ENCODE data around the gene RIMS1. TPM values are rescaled to one million over a fixed set of nuclear protein-coding genes. Genes with fewer than 3 reads are reported as not detected.
A peak's percentile ranks its signal among the peaks of the same experiment; 100 is the strongest.

Gene RIMS1
- 12.3 TPM for total RNA-seq (ENCODE audit: unreplicated experiment)
- long read RNA-seq: 0 reads

GRCh38 chr6:71886184-71887005, at the start of gene RIMS1:
Gene RIMS1, plus strand, starts transcription at chr6:71886550. Its CDS starts 474 bp downstream, at chr6:71887024.
- peak within 1 kb of the TSS; percentile 92 for H3K27ac Mint-ChIP-seq (ENCODE audit: unreplicated experiment)

GRCh38 chr6:71851214-71851613, 35.1 kb upstream of the RIMS1 start:
- Mint-ChIP-seq H3K27me3 (ENCODE audit: unreplicated experiment) (no peaks in the 10 kb centered on the region), H3K4me3 (ENCODE audit: unreplicated experiment) (no peak overlapping the region), H3K36me3 (ENCODE audit: unreplicated experiment) (no peaks in the 10 kb centered on the region), H3K9me3 (ENCODE audit: unreplicated experiment) (no peaks in the 10 kb centered on the region), H3K4me1 (ENCODE audit: low read depth, unreplicated experiment) (no peaks in the 10 kb centered on the region), H3K27ac (ENCODE audit: unreplicated experiment) (no peak overlapping the region)
- no peak for DNase-seq
- TF ChIP-seq CTCF (IDR thresholded peaks at IDR 0.05; ENCODE audit: partially characterized antibody, unreplicated experiment): no peak

More at GRCh38 chr6:71886184-71887005, at the start of gene RIMS1:
- Mint-ChIP-seq H3K36me3 (ENCODE audit: unreplicated experiment) (no peaks in the 10 kb centered on the region), H3K9me3 (ENCODE audit: unreplicated experiment) (peaks cover 5% of the 10 kb centered on the region), H3K4me1 (ENCODE audit: low read depth, unreplicated experiment) (peaks cover 11% of the 10 kb centered on the region), H3K27me3 (ENCODE audit: unreplicated experiment) (peaks cover 6% of the 10 kb centered on the region), H3K4me3 (ENCODE audit: unreplicated experiment) (peak within 1 kb of the TSS; percentile 97)
- peak; percentile 87 for DNase-seq
- TF ChIP-seq CTCF (IDR thresholded peaks at IDR 0.05; ENCODE audit: partially characterized antibody, unreplicated experiment): peak; percentile 14

GRCh38 chr6:71852948-71853347, 33.4 kb upstream of the RIMS1 start:
- Mint-ChIP-seq H3K27me3 (ENCODE audit: unreplicated experiment) (no peaks in the 10 kb centered on the region), H3K9me3 (ENCODE audit: unreplicated experiment) (no peaks in the 10 kb centered on the region), H3K4me3 (ENCODE audit: unreplicated experiment) (no peak overlapping the region), H3K36me3 (ENCODE audit: unreplicated experiment) (no peaks in the 10 kb centered on the region), H3K27ac (ENCODE audit: unreplicated experiment) (no peak overlapping the region), H3K4me1 (ENCODE audit: low read depth, unreplicated experiment) (no peaks in the 10 kb centered on the region)
- no peak for DNase-seq
- TF ChIP-seq CTCF (IDR thresholded peaks at IDR 0.05; ENCODE audit: partially characterized antibody, unreplicated experiment): no peak

GRCh38 chr6:71855406-71855805, 30.9 kb upstream of the RIMS1 start:
- TF ChIP-seq CTCF (IDR thresholded peaks at IDR 0.05; ENCODE audit: partially characterized antibody, unreplicated experiment): no peak
- Mint-ChIP-seq H3K4me1 (ENCODE audit: low read depth, unreplicated experiment) (no peaks in the 10 kb centered on the region), H3K27me3 (ENCODE audit: unreplicated experiment) (no peaks in the 10 kb centered on the region), H3K36me3 (ENCODE audit: unreplicated experiment) (no peaks in the 10 kb centered on the region), H3K27ac (ENCODE audit: unreplicated experiment) (no peak overlapping the region), H3K9me3 (ENCODE audit: unreplicated experiment) (peaks cover 1% of the 10 kb centered on the region), H3K4me3 (ENCODE audit: unreplicated experiment) (no peak overlapping the region)
- DNase-seq: no peak

- Mint-ChIP-seq H3K27me3 (ENCODE audit: unreplicated experiment) (no peaks in the 10 kb centered on the region), H3K4me3 (ENCODE audit: unreplicated experiment) (no peak overlapping the region), H3K9me3 (ENCODE audit: unreplicated experiment) (peaks cover 1% of the 10 kb centered on the region), H3K36me3 (ENCODE audit: unreplicated experiment) (no peaks in the 10 kb centered on the region), H3K27ac (ENCODE audit: unreplicated experiment) (no peak overlapping the region), H3K4me1 (ENCODE audit: low read depth, unreplicated experiment) (peaks cover 2% of the 10 kb centered on the region)
- DNase-seq: no peak
- TF ChIP-seq CTCF (IDR thresholded peaks at IDR 0.05; ENCODE audit: partially characterized antibody, unreplicated experiment): no peak
Observed at GRCh38 chr6:71879016-71879415, 7.3 kb upstream of the RIMS1 start.
